Putamen (tissue), 1 donor: ENCODE data around the gene SSR3.
"Not testable (repeated sequence)": the region's sequence is repeated elsewhere in the genome, so short reads cannot be mapped to it uniquely, and the experiment has no call there.

ENCODE experiments used
- DNase-seq: peaks from one replicate; pipeline ENCODE4 v3.0.0-alpha.2; 2016; ENCODE audit warnings: low spot score

The SSR3 gene

DNA sequence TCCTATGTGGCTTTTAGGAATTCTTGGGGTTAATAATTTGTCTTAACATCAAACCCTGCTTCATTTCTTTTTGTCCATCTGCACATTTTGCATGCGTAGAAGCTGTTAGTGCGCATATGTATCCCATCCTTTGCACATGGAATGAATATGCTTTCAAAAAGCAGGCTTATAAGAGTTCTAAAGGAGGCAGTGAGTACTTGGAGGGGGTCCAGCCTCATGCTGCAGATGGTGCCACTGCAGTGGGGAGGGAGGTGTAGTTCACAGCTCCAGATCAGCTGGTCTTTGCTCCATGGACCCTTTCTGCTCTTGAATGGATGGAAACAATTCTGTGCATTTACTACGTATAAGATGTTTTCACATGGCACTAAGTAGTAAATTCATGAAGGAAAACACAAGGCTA, 20.7 kb upstream of the SSR3 start:
- DNase-seq = no peak

DNA sequence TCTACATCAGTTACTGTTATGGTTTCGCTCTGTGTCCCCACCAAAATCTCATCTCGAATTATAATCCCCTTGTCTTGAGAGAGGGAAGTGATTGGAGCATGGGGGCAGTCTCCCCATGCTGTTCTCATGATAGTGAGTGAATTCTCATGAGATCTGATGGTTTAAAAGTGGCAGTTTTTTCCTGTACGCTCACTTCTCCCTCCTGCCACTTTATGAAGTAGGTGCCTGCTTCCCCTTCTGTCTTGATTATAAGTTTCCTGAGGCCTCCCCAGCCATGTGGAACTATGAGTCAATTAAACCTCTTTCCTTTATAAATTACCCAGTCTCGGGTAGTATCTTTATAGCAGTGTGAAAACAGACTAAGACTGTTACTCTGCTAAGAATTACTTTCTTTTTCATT, 15.0 kb upstream of the SSR3 start:
- not testable (repeated sequence) for DNase-seq

DNA sequence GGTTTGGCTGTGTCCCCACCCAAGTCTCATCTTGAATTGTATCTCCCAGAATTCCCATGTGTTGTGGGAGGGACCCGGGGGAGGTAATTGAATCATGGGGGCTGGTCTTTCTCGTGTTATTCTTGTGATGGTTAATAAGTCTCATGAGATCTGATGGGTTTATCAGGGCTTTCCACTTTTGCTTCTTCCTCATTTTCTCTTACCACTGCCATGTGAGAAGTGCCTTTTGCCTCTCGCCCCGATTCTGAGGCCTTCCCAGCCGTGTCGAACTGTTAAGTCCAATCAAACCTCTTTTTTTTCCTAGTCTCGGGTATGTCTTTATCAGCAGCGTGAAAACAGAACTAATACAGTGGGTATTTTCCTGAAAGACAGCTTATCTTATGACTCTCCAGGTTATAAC, 14.1 kb upstream of the SSR3 start:
- DNase-seq = not testable (repeated sequence)

DNA sequence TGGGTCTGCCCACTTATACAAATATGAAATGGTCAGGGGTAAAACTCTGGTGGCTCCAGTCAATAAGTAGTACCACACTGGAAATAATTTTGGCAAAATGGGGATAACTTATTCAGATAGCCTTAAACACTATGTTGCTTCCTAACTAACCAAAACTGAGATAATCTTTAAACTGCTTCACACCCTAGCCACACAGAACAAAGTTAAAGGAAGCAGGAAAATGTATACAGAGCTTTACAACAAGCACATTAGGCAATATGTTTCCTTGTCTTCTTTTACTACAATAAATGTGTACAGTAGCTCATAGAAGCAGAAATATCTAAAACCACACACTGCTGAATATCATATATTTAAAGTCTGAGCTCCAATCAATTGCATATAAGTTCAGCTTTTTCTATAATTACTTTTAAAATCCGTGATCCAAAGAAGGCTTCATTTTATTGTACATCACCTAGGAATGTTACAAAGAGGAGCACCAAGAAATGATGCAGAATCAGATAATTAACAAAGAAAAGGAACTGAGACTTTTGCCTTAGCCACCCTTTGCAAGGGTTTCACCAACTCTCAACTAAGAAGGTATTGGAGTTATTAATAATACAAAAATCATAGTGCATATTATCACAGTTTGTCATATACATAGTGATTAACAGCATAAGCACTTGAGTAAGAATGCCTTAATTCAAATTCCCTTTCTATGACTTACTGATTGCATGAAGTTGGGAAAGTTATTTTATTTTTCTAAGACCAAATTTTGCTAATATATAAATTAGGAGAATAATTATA, 9.2 kb upstream of the SSR3 start:
- no peak for DNase-seq

DNA sequence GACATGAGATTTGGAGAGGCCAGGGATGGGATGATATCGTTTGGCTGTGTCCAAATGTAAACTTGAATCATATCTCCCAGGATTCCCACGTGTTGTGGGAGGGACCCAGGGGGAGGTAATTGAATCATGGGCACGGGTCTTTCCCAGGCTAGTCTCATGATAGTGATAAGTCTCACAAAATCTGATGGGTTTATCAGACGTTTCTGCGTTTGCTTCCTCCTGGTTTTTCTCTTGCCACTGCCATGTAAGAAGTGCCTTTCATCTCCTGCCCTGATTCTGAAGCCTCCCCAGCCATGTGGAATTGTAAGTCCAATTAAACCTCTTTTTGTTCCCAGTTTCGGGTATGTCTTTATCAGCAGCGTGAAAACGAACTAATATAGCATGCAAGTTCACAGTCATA, 7.6 kb upstream of the SSR3 start:
- not testable (repeated sequence) for DNase-seq

DNA sequence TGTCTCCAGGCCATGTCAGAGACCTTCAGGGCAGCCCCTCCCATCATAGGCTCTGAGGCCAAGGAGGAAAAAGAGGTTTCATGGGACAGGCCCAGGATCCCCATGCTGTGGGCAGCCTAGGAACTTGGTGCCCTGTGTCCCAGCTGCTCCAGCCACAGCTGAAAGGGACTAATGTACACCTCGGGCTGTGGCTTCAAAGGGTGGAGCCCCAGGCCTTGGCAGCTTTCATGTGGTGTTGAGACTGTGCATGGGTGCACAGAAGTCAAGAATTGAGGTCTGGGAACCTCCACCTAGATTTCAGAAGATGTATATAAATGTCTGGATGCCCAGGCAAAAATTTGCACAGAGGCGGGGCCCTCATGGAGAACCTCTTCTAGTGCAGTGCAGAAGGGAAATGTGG, 6.6 kb upstream of the SSR3 start:
- DNase-seq = no peak

DNA sequence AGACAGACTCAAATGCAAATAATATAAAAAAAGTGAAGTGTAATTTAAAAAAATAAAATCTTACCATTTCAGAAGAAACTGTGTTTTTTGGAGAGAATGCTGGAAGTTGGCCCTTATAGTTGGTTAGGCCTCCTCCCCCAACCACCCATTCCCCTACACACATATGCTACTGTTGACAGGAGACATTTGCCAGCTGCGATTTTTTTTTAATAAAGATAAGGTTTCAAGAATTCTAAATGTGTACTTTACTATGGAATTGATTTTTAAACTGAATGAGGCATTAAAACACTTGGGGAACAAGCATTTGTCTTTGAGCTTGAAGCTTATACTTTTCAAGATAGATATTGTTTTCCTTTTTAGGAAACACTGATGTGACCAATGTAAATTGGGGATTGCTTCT, 4.4 kb upstream of the SSR3 start:
- DNase-seq = no peak

DNA sequence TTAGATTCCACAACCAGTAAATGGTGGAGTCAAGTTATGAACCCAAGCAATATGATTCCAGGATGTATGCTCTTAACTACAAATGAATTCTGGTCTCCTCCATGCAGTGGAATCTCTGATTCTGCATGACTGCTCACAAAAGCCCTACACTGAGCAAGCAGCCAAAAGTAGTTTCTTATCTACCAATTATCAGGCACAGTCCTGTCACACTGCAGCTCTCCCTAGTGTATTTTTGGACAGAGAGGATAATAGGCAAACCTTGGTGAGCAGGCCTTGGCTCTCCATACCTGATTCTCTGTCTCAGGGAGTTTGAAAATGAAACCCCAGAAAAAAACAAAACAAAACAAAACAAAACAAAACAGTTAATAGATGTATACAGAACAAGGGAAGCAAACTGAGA, 3.5 kb upstream of the SSR3 start:
- DNase-seq = no peak

DNA sequence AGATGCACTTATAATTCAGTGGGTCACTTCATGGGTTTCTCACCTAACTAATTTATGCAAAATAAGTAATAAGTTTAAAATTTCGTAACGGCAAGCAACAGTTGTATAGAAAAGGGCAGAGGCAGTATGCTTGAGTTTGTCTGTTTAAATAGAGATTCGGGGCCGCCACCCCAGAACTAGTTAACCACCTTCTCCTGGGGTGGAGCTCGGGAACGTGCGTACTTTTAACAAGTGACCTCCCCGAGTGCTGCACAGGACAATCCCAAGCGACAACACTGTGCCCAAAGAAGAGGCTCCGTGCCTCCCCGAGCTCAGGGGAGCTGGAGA, 439 bp downstream of the SSR3 start:
- no peak for DNase-seq

DNA sequence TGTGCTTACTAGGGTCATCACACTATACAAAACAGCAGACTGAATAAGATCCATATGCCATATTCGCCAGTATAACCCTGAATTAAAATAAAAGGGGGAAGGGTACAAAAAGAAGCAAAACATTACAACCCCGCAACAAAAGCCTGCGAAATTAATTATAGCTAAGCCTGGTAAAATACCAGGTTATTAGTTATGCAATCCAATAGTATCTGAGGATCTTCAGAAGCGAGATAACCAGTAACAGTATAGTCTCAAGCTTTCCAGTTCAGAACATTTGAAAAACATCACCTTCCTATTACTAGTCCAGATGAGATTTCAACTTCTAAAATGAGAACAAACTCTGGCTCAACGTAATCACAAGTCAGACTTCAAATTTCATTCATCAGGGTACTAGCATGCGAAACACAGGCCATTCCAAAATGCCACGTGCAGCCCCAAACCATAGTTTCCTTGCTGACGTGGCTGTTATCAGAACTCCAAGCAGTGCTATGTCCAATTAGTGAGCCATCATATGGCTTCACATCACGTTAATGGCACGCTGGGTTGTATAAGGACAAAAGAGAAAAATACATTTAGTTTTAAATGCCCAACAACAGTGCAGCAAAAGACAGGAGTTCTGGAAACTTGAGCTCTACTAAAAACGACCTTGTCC, 1.1 kb downstream of the SSR3 start:
- DNase-seq = no peak

DNA sequence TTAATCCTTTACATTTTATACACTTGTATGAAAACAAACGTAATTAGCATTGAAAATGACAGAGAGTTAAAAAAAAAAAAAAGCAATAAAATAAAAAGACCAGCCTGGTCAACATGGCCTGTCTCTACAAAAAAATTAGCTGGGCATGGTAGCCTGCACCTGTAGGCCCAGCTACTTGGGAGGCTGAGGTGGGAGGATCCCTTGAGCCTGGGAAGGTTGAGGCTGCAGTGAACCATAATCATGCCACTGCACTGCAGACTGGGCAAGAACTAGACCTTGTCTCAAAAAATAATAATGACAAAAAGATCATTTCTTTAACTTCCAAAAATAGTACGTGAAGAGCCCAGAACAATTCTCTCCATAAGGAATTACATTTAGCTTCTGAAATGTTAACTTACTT, 1.9 kb downstream of the SSR3 start:
- no peak for DNase-seq

DNA sequence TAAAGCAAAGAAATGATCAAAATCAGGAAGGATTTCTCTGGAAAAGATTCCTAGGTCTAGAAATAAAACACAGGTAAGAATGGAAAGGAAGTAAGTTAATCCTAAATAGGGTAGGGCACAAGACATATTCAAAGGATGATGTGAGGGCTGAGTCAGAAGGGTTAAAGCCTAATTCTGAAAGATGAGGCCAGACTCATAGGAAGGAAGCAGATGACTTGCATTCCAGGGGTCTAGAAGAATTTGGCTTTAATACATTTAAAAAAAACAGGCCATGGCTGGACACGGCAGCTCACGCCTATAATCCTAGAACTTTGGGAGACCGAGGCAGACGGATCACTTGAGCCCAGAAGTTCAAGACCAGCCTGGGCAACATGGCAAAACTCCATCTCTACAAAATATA, 3.2 kb downstream of the SSR3 start:
- DNase-seq = no peak

DNA sequence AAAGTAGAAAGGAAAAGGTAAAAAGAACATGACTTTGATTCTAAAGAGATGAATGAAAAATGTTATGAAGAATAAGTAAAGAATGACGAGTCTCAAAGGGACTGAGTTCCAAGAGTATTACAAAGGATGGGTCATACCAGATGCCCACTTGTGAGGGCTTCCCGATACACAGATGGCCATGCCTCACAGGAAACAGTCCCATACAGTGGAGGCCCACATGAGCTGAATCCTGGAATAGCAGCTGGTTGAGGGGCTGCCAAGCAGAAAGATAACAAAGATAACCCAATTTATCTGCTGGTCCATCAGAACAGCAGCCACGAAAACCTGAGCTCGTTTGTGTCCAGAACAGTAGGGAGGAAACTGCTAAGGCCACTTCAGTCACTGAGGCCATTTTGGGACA, 3.7 kb downstream of the SSR3 start:
- no peak for DNase-seq

DNA sequence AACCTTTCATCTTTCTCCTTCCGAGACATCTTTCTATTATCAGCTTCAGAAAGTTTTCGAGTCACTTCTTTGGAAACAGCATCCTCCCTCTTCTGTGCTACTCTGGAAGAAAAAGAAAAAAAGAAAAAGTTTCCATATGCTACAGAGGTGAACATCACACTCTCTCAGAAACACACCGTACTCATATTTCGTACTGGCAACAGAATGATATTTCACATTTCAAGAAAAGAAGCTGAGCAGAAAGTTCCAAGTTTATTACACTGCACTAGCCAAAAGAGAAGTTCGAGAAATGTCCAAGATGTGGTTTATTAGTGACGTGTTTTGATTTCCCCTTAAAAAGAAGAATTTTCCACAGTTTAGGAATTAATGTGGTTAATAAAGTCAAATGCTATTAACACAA, 6.0 kb downstream of the SSR3 start:
- DNase-seq = no peak

DNA sequence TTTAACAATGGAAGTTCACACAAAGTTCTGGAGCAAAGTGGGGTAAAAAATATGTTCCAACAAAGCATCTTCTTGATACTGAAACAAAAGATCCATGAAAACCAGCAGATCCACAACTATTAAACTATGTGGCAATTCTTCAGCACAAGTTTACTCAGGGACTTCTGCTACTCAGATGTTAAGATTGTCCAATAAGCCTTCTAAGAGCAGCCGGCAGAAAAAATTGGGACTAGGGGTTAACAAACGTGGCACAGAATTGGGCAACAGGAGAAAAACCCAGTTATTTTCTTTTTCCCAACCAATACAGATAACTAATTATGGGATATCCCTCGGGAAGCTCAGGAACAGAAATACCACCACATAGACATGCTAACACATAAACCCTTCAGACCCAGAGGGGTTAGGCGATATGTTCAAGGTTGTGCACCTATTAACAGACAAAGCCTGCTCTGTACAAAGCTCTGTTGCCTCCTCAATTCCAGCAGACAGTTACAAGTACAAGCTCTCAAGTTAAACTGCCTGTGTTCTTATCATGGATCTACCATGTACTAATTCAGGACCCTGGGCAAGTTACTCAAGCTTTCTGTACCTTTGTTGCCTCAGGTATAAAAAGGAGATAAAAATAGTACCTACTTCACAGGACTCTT, 6.8 kb downstream of the SSR3 start:
- no peak for DNase-seq

DNA sequence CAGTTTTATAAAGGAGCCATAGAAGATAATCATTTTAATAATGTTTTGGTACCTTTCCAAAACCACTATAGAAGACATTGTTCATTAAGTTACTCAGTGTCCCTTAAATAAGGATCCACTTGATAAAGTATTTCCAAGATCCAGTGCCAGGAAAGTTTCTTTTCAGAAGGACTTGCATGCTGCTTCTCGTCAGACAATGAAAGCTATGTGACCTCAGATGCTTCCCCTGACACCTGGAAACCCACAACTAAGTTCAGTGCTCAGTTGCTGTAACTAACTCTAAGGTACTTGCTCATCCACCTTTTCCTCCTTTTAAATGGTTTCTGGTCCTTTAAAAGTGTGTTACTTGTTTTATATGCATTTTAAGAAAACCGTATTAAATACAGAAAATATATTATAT, 7.3 kb downstream of the SSR3 start:
- DNase-seq = no peak

DNA sequence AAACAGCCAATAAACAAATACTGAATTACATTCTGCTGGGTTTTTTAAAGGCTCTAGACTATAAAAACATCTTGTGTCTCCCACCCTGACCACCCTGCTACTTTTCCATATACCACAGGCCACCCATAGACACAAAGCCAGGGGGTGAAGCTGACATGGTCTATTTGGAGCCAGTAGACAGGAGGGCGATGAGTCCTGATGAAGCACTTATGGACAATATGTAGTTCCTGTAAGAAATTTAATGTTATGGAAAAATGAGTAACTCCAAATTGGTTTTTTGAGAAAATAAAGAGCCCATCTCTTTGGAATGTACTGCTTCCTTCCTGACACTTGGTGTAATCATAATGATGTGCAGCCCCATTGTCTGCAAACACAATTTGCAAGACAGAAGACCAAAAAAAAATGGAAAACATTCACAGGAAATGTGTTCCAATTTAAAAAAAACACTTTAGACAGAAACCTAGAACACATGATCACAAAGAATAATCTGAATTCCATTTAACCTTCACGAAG, 11.8 kb downstream of the SSR3 start:
- DNase-seq = no peak

DNA sequence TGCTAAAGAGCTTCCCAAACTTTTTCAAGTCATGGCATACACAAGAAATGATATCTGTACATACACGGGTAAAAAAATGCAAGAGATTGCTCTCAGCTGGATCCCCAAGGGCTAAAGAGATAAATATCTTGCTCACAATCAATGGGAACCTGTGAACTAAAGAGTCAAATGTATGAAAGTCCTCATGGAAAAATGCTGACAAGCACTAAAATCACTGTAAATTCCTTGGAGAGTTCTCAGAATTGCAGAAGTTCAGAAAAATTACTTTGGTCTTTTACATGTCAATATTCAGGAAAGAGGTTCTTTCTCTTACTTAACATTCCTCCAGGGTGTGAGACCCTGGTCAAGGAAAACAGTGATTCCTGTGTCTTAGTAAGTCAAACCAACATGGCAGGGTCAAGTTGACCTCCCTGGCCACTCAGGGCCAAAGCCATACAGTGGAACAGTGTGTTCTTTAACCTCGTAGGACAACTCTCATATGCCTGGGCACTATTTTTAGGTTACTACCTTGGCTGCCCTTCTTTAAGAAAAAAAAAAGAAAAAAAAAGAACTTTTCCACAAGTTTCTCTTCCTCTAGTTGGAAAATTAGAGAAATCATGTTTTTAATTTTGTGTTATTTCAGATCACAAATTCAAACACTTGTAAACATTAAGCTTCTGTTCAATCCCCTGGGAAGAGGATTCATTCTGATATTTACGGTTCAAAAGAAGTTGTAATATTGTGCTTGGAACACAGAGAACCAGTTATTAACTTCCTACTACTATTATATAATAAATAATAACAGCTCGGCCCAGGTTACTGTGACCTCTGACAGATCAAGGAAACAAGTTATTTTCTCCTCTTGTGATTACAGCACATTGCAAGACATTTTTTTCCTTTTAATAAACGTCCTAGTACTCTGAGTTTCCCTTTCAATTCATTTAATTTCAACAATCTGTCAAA, 12.5 kb downstream of the SSR3 start:
- no peak for DNase-seq

DNA sequence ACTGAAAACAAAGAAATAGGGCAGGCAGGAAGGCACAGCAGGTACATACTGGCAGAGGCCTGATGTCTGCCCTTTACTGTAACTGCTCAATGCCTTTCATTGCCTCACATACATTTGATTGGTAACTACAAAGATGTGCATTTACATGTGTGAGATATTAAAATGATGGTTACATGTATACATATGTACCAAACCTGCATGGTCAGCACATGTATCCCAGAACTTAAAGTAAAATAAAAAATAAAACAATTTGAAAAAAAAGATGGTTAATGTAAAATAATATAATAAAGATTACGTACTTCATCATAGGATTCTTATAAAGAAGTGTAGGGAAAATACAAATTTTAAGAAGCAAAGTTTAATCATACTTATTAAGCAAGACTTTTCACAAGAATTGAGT, 15.1 kb downstream of the SSR3 start:
- DNase-seq = no peak

DNA sequence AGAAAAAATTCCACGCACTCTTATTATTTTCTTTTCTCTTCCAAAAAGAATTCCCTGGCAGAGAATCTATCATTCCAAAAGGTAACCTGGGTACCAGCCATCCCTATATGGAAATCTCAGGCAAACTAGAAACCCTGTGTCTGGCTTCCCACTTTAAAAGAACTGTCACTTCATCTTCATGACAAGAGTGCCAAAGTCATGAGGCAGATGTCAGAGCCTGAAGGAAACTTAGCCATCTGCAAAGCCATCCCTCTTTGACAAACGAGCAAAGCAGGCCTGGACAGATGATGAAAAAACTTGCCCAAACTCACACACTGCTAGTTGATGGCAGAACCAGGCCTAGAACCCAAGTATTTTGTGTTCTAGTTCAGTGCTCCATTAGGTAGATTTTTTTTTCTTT, 15.9 kb downstream of the SSR3 start:
- no peak for DNase-seq

DNA sequence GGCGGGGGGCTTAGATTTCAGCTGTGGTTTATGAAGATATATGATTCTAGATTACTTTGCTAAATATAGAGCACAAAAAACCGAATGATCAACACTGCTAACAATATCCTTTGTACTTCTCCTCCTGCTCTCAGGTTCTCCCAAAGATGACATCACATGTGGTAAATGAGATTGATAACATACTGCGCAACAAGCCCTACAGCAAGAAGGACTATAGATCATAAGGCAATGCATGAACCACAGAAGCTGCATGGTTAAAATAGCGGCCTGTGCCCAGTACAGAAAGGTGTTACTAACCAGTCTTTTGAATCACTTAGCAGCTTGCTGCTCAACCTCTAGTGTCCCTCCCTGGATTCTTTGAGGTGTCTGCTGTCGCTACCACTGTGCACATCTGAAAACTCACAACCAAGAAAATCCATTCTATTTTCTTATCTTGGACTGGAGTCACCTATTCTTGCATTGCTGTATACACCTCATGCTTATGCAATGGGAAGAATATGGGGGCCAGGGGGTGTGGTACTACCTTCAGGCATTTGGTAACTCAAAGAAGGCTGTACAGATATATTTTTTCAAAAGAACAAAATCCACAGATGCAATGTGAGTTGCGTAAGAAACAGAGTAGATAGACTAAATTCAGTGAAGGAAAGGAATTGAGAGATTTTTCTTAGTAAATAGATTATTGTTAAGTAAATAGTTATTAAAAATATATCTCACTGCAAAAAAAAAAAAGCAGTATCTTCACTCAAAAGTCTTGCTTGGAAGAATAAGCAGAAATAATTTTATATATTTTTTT, 18.2 kb downstream of the SSR3 start:
- no peak for DNase-seq
